ENCODE measurements around the gene TMPRSS7.

TMPRSS7 gene

GRCh38 chr3:112109322-112109721 lies 74.8 kb downstream of the TMPRSS7 start:
- DNase-seq: no peak

- DNase-seq: peak; percentile 92
Measured at GRCh38 chr3:112111785-112112402, 77.4 kb downstream of the TMPRSS7 start.

- no peak for DNase-seq
Measured at GRCh38 chr3:112114576-112115160, 80.1 kb downstream of the TMPRSS7 start.

GRCh38 chr3:112115161-112115739 lies 80.7 kb downstream of the TMPRSS7 start:
- DNase-seq: no peak

GRCh38 chr3:112115806-112116383 lies 81.4 kb downstream of the TMPRSS7 start:
- no peak for DNase-seq

- DNase-seq: peak; percentile 83
Measured at GRCh38 chr3:112116748-112117186, 82.2 kb downstream of the TMPRSS7 start.

GRCh38 chr3:112117415-112117814 lies 82.9 kb downstream of the TMPRSS7 start:
- DNase-seq: no peak

- DNase-seq: peak; percentile 32
Measured at GRCh38 chr3:112117841-112118571, 83.5 kb downstream of the TMPRSS7 start.

GRCh38 chr3:112119962-112120836 lies 85.7 kb downstream of the TMPRSS7 start:
- DNase-seq: peak; percentile 18

- DNase-seq: no peak
Measured at GRCh38 chr3:112121577-112122547, 87.3 kb downstream of the TMPRSS7 start.

- DNase-seq: no peak
Measured at GRCh38 chr3:112122870-112123269, 88.3 kb downstream of the TMPRSS7 start.

GRCh38 chr3:112123548-112123947 lies 89.0 kb downstream of the TMPRSS7 start:
- DNase-seq: no peak

GRCh38 chr3:112124907-112125607 lies 90.5 kb downstream of the TMPRSS7 start:
- no peak for DNase-seq

GRCh38 chr3:112126511-112126911 lies 92.0 kb downstream of the TMPRSS7 start:
- DNase-seq: no peak

GRCh38 chr3:112127522-112128494 lies 93.3 kb downstream of the TMPRSS7 start:
- DNase-seq: no peak

- no peak for DNase-seq
Measured at GRCh38 chr3:112128843-112129727, 94.5 kb downstream of the TMPRSS7 start.

GRCh38 chr3:112129925-112130637 lies 95.5 kb downstream of the TMPRSS7 start:
- no peak for DNase-seq

GRCh38 chr3:112130638-112130993 lies 96.1 kb downstream of the TMPRSS7 start:
- no peak for DNase-seq
